Effector CD4-positive, alpha-beta T cell (primary cell): ENCODE data around the gene ZBTB7B.

Experiments used
- DNase-seq: peaks from one replicate; pipeline ENCODE4 v3.0.0-alpha.2; 2020

Gene ZBTB7B

DNA sequence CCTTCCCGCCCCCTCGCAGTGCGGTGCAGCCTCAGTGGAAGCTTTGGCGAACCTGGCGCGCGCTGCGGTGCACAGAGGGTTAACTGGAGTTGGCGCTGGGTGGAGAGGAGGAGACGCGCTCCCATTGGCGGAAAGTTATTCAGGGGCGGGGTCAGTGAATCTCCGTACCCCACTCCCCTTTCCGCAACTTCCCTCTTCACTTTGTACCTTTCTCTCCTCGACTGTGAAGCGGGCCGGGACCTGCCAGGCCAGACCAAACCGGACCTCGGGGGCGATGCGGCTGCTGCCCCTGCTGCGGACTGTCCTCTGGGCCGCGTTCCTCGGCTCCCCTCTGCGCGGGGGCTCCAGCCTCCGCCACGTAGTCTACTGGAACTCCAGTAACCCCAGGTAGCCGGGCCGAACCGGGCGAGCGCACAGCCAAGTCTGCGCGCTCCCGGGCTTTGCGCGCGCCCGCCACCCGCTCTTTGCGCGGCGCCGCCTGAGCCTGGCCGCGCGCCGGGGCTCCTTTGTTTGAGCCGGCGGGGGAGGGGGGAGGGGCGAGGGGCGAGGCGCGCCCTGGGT is 61.0 kb downstream of the ZBTB7B start, which contains the start of gene EFNA4:
EFNA4 (plus strand) TSS at position 191 of the 561 bp plus-strand sequence; CDS start at position 275, 84 bp downstream.
- DNase-seq = peak; percentile 80

DNA sequence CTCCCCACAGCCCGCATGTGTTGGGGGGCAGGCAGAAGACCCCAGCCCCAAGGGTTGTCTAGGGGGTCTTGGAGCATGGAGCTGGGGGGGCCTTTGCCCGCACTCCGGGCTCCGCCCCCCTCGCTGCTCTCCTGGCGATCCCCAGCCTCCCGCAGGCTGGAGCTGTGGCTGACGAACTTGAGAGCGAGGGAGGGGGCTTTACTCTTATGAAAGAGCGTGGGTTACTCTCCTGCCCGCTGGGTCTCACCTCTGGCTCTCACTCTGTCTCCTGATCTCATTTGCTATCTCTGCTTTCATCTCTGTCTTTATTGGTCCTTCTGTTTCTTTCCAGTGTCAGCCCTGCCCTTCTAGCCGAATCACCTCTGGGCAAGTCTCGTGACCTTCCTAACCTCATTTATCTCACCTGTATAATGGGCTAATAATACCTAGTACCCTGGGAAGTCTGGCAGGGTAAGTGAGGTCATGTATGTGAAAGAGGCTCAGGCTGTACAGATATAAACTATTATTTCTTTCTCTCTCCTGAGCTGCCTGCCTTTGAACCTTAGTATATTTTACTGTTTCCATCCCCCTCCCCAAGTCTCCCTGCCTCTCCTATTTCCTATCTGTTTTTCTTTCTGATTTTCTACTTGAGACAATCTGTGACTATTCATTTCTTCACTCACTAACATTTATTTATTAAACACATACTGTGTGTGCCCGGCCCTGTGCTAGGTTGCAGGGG is 61.7 kb downstream of the ZBTB7B start:
- no peak for DNase-seq

DNA sequence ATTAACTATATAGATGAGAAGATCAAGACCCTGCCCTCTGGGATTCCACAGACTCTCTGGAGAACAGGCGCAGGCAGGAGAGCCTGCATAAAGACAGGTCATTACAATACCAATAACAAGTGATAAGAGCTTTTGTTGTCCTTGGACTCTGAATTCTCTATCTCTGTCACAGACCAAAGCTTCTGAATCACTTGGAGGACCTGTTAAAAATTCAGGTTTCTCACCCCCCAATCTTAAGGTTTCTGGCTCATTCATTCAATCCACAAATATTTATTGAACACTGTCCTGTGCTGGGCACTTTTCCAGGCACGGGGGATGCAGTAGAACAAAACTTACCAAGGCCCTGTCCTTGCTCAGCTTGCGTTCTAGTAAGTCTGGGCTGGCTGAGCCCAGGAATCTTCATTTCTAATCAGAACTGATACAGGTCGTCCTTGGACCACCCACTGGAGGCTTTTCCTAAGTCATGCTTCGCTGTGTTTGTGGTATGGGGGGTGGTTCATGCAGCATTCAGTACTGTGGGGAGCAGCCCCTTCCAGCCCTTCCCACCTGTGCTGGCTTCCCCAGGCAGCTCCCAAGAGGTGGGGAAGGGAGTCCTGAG is 62.3 kb downstream of the ZBTB7B start:
- no peak for DNase-seq

GRCh38 chr1:155066777-155067176 is 64.2 kb downstream of the ZBTB7B start:
- no peak for DNase-seq
